ENCODE results near the gene THSD8. TPM values are rescaled to one million over a fixed set of nuclear protein-coding genes. Genes with fewer than 3 reads are reported as not detected.

Gene THSD8
- total and polyA plus RNA-seq, 2 of the 8 experiments (the other 6 are each of a cell fraction or from before 2014, with no cell fraction given) = 8.2 to 42.3 TPM

- Histone ChIP-seq H3K79me1 (ENCODE audit: low read depth, low read length) (peaks cover 11% of the 10 kb centered on the region), H3K4me1 (replicated peaks in 1 of 4; ENCODE audit: control insufficient read depth in 3 of 4, insufficient read depth in 4 of 4, low read length in 3 of 4) (peaks cover 6 to 31% (median 10%) of the 10 kb centered on the region in 4 experiments), H2BK120ac (replicated peaks; ENCODE audit: low read depth, low read length) (no peak overlapping the region), H3K18ac (ENCODE audit: extremely low read depth, low read length) (no peak overlapping the region), H3K27me3 (replicated peaks in 1 of 4; ENCODE audit: control insufficient read depth in 3 of 4, extremely low read depth in 1 of 4, insufficient read depth in 3 of 4, low read length in 3 of 4) (no peaks in the 10 kb centered on the region; a peak in 1 of 7 replicates), H2BK15ac (ENCODE audit: low read length) (0 out of 2 replicates have a peak overlapping the region, but pooled peaks have one; percentile 1), H3K9me3 (ENCODE audit: insufficient read depth in 2 of 2, low read depth in 1 of 2, low read length in 1 of 2) (no peaks in the 10 kb centered on the region), H3K9ac (replicated peaks in 1 of 4; ENCODE audit: extremely low read depth in 1 of 4, low read depth in 3 of 4, low read length in 3 of 4) (no peak overlapping the region; a peak in 1 of 7 replicates), H3K36me3 (ENCODE audit: control insufficient read depth in 2 of 4, insufficient read depth in 4 of 4, low read length in 3 of 4) (peaks cover 0 to 3% (median 0%) of the 10 kb centered on the region in 4 experiments; a peak in 1 of 8 replicates), H3K14ac (ENCODE audit: insufficient read length) (no peak overlapping the region), H4K5ac (ENCODE audit: insufficient read length, low read depth, low read length) (no peak overlapping the region), H2AK5ac (ENCODE audit: low read depth, low read length) (no peak overlapping the region), H4K20me1 (replicated peaks in 1 of 2; ENCODE audit: control insufficient read depth in 1 of 2, insufficient read depth in 2 of 2, low read length in 2 of 2) (peaks cover 8 to 21% of the 10 kb centered on the region in 2 experiments), H3K56ac (replicated peaks; ENCODE audit: insufficient read length, low read depth, low read length) (no peak overlapping the region), H3K27ac (ENCODE audit: low read depth, low read length) (no peak overlapping the region), H3K4ac (replicated peaks; ENCODE audit: insufficient read length, low read depth, low read length) (no peak overlapping the region), H4K91ac (replicated peaks; ENCODE audit: insufficient read length, low read length) (no peak overlapping the region), H3K4me2 (ENCODE audit: insufficient read depth in 1 of 2, low read depth in 2 of 2, low read length in 2 of 2) (no peak overlapping the region; a peak in 1 of 4 replicates), H3K23ac (ENCODE audit: insufficient read length) (no peak overlapping the region), H2BK12ac (ENCODE audit: low read depth, low read length) (0 out of 2 replicates have a peak overlapping the region, but pooled peaks have one; percentile 6), H2BK5ac (ENCODE audit: low read depth, low read length) (peak overlapping the region; percentile 9), H2AFZ (ENCODE audit: low read length) (no peak overlapping the region), H3K4me3 (ENCODE audit: extremely low read depth in 1 of 4, insufficient read depth in 2 of 4, low read depth in 3 of 4, low read length in 4 of 4) (no peak overlapping the region), H3K23me2 (ENCODE audit: low read depth, low read length) (peaks cover 15% of the 10 kb centered on the region), H2BK20ac (ENCODE audit: low read length) (no peak overlapping the region), H3K79me2 (ENCODE audit: control insufficient read depth in 1 of 2, insufficient read depth in 2 of 2, low read length in 2 of 2) (peaks cover 0 to 9% of the 10 kb centered on the region in 2 experiments; a peak in 2 of 4 replicates), H4K8ac (ENCODE audit: extremely low read depth, insufficient read depth, low read length) (no peak overlapping the region; the same call in 1 of the 2 replicates)
- TF ChIP-seq MAFK (IDR thresholded peaks at IDR 0.05; ENCODE audit: low read depth, low read length) (no peak), POU5F1 (IDR thresholded peaks at IDR 0.05; ENCODE audit: low read depth, low read length) (no peak)
- DNase-seq (ENCODE audit: low read depth in 1 of 2, low spot score in 2 of 2) = no peak
- ChIA-PET POLR2A (ENCODE audit: partially characterized antibody) (no interaction called here), CTCF (ENCODE audit: partially characterized antibody) (interaction anchor here (1.4 kb wide), 1 partner anchor 17 kb away, joined by 3 read pairs; no protein-coding TSS in a partner anchor)
- WGBS, 2 experiments (ENCODE audit: extremely low coverage in 1 of 2, insufficient coverage in 1 of 2, insufficient read length in 1 of 2, insufficient replicate concordance in 2 of 2, low coverage in 1 of 2, low lambda C conversion rate in 2 of 2, missing lambda C conversion rate in 1 of 2) = 96% methylated on average over 17 of the region's 18 CpGs; no CpG with 5 or more reads in 1 of the 2 experiments
- no peak for FAIRE-seq
These were observed 40.6 kb downstream of the THSD8 start for GRCh38 chr19:12842511-12842910.

Data from H1 (cell line).